GM19467 (cell line): ENCODE data around the gene DNMT3A.

Experiments
- ATAC-seq: cut with Tn5 transposase; IDR thresholded peaks from one replicate; pipeline ENCODE4 v1.9.1; 2021; ENCODE audit warnings: mild to moderate bottlenecking, moderate library complexity; ENCODE audit not compliant: unreplicated experiment

The DNMT3A gene

DNA sequence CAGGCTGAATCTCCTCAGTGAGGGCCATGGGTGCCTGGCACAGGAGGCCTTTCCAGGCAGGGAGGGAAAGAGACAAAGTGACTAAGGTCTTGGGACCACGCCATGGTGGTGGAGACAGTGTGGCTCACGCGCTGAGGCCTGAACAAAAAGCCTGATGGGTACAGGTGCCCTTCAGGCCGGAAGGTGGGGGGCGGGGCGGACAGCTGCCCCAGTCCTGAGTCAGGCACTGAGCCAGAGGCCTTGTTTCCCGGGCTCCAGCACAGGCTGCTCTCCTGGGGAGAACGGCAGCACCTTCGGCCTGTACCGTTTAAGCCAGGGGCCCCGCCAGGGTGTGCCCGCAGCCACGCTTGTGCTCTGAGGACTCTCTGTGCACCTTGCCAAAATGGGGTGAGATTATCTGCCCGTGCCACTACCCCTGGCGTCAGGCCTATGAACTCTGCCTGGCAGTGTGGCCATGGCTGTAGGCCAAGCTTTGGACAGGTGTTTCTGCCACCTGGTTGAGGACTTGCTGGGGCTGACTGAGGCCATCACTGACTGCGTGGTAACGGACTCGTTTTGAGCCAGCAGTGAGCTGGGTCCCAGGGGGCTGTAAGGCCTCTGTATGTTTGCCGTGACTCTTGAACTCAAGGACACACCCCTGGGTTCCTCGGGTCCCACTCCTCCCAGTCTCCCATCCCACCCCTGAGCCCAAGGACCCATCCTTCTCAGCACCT lies 31.7 kb upstream of the DNMT3A start:
- ATAC-seq, result no peak

DNA sequence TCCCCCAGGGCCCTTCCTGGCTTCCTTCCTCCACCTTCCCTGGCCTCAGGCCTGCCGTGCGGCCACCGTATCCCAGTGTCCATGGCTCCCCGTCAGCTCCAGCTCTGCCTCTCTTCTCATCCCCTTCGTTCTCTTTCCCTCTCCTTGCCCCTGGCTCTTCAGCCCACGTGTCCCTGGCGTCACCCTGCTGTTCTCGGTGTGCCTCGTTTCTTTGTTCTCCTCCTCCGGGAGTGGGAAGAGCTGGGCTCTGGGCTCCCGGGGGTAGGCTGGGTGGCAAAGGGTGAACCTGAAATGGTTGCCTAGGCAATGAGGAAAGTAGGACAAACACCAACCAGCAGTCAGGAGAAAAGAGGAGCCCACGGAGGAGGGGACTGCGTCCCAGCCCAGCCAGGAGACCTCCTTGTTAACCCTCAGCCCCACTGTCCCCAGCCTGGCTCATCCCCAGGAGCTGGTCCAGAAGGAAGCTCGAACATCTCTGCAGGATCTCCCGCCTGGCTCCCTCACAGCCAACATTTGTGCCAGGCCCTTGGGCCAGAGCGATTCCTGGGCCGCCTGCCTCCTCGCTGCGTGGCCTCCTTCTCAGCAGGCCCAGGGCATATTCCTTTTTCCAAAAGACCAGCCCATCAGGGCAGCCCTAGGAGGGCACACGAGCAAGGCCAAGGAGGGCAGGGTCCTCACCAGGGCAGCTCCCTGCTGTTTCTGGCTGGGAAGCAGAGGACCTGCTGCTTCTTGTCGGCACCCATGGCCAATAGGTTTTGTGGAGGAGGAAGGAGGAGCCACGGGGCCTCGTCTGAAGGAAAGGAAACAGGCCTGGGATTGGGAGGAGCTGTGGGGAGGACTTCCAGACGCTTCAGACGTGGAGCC lies 30.9 kb upstream of the DNMT3A start:
- ATAC-seq, result no peak

DNA sequence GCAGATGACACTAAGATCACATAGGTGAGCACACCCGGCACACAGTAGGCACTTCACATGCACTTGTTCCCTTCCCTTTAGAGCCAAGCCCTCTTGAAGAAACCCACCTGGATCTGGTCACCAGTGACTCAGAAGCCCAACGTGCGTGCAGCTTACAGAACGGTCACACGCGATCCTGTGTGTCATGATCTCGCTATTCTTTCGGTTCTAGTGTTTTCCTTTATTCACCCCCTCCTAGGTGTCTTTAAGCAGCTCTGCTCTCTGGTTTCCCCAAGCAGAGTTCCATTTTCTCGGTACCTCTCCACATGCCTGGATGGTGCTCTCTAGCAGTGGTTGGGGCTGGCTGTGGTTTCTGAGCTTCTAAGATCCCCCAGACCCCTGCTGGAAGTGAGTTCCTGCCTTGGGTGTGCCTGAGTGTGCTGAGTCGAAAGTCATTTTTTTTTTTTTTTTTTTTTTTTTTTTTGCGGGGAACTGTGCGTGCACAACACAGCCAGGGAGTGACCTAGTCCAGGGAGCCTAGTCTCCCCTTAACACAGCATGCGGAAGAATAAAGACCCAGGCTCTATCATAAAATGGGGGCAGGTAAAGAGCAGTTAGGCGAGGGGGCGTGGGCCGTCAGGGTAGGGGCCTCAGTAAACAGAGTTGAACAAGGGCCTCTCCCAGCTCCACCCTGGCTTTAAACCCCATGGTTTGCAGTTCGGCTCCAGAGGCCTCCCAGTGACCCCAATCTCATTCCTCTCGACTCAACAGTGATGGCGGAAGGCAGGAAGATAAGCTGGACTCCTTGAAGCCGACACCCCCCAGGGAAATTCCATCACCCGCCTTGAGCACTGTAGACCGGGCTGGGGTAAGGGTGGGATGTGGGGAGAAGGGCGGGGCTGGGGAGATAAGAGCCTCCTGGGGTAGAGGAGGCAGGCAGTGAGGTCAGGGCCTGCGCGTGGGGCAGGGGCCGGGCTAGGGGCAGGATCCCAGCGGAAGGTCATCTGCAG lies 29.8 kb upstream of the DNMT3A start:
- no peak for ATAC-seq

DNA sequence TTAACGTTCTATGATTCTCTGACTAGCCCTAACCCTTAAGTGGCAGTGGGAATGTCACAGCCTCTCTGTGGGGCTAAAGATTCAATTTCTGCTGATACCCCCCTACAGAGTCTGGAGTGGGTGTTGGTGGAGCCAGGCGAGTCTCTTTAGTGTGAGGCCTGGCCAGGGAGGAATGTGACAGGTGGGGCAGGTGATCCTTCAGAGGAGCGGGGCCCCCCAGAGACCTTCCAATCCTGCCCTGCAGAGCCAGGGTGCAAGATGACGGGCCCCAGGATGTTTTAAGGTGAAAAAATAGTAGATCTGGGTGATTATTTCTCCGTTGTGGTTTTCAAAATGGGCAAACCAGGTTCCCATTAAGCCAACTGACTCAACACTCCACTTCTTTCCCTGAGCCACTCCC lies 28.2 kb upstream of the DNMT3A start:
- ATAC-seq, result no peak

DNA sequence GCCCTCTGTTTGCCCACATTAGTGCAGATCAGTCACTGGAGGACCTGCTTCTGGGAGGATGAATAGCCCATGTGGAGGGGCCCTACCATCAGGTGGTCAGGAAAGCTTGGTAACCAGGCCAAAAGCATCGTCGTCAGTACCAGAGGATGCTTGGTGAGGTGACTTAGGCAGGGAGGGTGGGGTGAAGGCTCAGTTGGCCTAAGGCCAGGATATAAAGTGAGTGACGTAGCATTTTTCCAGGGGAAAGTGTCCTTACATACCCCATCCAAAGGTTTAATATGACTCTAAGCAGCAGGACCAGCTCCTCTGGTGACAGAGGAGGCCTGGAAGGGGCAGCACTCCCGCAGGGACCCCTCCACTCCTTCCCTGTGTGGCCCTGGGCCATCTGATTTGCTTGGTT lies 27.7 kb upstream of the DNMT3A start:
- no peak for ATAC-seq

DNA sequence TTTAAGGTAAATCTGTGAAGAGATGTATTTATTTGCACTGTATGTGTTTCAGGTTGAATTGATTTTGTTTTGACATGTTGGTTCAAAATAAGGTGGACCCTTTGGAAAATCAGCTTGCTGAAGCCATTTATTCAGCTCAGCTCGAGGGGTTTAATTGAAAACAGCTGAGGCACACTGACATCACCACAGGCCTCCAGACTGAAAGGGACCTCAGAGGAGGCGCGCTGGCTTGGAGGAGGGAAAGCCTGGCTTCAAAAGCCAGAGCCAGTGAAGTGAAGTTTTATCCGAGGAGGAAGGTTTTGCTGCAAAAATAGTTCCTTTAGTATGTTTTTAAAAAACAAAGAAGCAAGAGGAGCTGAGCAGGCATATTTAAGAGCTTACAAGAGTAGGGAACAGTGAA lies 26.9 kb upstream of the DNMT3A start:
- no peak for ATAC-seq

DNA sequence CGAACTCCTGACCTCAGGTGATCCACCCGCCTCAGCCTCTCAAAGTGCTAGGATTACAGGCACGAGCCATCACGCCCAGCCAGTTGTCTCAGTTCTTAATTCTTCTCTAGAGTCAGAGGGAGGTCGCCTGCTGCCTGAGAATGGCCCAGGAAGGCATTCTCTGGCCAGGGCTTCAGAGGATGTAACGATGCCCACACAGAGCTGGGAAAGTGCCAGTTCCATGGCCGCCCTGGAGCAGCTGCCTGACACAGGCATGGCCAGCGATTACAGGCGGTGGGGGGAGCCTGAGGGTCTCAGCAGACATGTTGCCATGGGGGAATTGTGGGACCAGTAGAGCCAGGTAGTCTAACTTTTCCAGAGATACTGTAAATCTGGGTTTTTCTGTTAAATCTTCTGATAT lies 25.6 kb upstream of the DNMT3A start:
- ATAC-seq, result no peak

DNA sequence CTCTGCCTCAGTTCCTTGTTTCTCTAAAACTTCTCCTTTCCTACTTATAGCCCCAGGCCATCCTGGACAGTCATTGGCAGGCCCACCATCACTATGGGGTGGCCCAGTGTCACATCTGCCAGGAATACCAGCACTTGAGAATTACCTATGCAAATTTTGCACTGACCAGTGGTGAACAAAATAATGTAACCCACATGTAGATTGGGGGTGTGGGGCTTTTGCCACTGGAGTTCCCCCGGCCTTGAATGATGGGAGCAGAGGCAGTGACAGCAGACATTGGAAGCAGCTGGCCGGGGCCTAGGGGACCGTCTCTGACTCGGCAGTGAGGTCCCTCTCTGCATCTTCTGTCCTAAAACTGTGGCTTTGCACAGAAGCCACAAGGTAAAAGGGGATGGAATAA lies 24.9 kb upstream of the DNMT3A start:
- no peak for ATAC-seq

DNA sequence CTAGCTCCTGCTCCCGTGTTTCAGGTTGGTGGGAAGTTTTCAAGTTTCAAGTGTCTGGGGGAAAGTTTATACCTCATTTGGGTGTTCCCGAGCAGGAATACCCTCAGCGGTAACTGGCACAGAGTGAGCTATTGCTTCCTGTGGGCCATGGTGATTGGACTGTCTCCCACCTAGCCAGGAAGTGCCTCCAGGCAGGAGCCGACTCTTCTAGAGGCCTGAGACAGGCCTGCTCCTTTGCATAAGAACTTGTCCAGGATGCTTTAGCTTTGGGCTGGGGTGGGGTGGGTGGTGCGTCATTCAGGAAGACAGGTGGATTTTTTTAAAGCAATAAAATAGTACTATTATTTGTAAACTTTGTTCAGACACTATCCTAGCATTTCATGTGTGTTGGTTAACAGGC lies 23.5 kb upstream of the DNMT3A start:
- no peak for ATAC-seq

DNA sequence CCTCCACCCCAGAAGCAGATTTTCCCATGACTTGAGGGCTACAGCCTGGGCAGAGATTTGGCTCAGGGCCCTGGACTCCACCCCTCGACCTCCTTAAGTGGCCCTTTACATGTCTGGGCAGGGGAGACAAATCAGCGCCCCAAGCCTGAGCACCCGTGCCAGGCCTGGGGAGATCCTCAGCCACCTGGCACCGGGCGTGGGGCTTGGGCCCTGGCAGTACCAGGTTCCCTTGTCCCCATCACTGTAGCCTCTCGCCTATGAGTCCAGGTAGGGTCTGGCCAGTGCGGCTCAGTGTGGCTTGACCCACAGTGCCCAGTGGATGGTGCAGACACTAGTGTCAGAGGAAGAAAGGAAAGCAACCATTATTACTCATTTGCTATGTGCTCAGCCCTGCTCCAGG lies 22.0 kb upstream of the DNMT3A start:
- no peak for ATAC-seq

DNA sequence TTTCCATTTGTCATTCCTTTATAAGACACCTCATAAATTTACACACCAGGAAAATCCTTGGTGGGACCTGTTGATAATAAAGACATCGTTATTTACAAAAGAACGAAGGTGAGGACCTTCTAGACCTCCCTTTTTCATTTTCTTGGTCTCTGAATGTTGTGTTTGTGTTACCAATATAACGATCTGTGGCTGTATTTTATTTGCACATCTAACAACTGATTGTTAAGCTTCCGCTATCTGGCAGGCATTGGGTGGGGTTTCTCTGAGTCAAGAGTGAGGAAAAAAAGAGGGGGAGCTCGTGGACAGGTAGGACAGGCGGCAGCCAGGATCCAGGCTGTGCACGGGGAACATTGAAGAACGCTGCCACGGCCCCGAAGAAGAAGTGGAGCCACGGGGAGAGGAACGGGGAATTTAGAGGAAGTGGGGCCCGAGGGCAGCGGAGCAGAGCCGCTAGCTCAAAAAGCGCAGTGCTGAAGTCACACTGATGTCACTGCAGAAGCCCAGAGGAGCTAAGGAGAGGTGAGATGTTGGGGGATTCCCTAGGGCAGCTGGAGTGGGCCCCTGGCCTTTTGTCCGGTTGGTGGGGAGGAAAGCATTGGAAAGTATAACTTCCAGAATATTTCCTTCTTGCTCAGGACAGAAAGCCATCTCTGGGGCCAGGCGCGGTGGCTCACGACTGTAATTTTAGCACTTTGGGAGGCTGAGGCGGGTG lies 20.9 kb upstream of the DNMT3A start:
- ATAC-seq, result peak; percentile 58

DNA sequence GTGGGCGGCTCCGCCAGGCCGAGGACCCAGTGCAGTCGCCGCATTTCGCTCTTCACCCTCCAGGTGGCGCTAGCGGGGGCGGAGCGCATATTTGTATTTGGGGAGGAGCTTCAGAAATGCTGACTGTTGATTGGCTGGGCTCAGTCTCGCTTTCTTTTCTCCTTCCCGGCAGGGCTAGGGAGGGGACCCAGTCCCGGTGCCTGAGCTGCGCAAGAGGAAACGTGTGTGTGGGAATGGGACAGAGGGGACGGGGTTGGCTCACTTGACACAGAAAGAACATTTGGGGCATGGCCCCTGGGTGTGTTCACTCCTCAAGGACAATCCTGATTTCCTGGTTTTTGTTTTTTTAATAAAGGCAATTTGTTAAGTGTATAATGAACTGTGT lies 20.3 kb upstream of the DNMT3A start:
- peak; percentile 74 for ATAC-seq

DNA sequence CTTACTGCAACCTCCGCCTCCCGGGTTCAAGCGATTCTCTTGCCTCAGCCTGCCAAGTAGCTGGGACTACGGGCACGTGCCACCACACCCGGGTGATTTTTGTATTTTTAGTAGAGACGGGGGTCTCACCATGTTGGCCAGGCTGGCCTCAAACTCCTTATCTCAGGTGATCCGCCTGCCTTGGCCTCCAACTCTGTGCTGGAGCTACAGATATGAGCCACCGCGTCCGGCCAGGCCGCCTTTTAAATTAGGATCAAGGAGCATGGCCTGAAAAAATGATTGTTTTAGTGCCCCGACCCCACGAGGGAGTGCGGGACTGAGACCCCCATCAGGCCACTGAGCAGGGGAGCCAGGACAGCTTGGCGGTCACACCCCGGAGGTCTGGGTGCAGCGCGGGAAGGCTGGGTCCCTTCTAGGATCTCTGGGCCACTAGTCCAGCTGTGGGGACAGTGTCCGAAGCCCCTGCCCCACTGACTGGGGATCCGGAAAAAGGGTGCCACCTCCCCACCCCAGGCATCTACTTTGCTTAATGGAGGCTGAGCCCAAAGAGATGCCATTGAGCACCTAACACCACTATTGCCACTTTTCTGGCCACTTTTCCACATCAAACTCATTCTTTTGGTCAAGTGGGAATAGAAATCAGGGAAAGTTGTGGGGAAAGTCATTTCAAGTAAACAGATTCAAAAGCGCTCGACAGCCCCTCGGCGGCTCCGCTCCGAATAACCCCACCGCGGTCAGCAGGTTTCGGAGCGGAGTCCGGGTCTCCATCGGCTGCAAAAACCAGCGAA lies 19.7 kb upstream of the DNMT3A start:
- ATAC-seq, result no peak

DNA sequence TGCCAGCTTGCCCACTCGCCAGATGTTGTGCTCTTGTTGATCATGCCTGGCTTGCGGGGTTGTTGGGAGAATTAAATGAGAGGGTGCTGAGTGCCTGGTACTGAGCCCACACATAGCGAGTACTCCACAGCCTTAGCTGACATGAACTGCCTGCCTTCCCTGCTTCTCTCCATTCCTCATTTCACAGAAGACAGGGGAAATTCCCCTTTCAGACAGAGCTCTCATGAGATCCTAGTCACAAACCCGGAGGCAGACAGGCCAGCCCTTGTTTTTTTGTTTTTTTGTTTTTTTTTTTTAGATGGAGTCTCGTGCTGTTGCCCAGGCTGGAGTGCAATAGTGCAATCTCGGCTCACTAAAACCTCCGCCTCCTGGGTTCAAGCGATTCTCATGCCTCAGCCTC lies 17.1 kb upstream of the DNMT3A start:
- ATAC-seq, result no peak

DNA sequence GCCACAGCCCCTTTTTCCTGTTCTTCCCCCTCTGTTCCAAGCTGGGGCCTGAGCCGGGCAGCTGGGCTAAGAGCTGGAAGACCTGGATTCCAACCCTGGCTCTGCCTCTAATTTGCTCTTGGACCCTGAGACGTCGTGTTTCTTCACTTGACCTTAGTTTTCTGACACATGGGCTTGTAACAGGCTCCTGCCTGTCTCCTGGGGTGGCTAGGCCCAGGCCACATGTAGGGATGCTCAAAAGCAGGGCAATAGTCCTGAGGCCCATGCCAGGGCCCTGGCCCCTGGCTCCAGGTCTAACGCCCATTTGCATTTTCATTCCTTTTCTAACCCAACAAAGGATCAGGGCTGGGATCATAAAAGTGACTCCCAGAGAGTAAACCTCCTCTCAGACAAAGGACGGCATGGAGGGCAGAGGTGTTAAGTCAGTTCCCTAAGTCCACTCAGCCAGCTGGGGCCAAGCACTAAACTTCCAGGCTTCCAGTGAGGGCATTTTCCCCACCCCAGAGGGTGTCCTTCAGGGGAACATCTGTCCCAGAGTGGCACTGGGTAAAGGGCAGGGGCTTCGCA lies 16.6 kb upstream of the DNMT3A start:
- no peak for ATAC-seq

DNA sequence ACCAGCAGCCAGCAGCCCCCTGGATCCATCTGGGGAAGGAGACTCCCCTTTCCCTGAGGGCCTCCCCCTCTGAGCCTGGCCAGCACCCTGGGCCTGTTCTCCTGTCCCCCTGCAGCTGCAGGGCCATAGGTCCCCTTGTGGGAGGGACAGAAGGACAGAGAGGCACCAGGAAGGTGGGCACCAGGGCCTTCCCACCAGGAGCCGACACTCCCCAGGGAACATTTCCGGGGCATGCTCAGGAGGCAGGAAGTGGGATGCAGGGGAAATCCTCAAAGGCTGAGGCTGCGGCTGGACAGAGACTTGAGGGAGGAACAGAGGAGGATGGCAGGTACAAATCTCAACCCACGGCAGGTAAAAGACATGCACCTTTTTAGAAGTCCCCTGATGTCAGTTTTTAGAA lies 14.4 kb upstream of the DNMT3A start:
- ATAC-seq, result no peak

DNA sequence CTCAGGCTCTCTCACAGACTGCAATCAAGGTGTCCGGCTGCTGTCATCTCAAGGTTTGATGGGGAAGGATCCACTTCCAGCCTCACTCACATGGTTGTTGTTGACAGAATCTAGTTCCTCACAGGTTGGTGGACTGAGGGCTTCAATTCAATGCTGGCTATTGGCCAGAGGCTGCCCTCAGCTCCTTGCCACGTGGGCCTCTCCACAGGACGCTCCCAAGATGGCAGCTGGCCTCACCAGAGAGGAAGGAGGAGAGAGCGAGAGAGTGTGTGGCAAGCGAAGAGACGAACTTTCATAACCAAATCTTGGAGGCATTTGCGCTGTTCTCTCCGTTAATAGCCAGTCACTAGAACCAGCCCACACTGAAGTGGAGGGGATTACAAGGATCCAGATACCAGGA lies 13.5 kb upstream of the DNMT3A start:
- no peak for ATAC-seq

DNA sequence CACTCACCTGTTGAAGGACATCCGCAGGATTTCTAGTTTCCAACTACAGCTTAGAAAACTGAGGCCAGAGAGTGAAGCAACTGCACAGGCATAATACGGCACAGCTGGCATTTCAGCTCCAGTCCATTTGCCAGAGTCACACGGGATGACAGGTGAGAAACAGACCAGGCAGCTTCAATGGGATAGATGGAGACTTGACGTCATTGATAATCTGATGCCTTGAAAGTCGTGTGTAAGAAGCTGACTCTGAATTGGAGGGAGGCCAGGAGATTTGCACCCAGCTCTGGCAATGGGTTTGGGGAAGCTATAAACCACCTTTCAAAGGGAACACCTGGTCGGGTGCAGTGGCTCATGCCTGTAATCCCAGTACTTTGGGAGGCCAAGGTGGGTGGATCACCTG lies 12.4 kb upstream of the DNMT3A start:
- no peak for ATAC-seq

DNA sequence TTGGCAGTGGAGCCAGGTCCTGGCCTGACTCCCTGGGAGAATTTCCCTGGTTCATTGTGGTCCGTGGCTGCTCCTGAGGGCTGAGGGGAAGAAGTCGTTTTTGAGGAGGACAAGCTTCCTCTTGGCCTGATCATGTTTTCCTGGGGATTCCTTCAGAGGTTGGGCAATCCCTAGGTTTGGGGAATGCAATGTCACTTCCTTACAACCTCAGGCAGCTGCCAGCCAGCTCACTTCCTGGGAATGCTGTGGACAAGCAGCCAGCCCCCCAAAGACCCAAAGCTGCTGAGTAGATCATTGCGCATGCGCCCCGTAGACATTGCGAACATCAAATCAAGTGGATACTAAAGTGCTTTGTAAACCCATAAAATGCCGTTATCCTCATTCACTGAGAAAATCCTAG lies 7.7 kb upstream of the DNMT3A start:
- ATAC-seq, result no peak

DNA sequence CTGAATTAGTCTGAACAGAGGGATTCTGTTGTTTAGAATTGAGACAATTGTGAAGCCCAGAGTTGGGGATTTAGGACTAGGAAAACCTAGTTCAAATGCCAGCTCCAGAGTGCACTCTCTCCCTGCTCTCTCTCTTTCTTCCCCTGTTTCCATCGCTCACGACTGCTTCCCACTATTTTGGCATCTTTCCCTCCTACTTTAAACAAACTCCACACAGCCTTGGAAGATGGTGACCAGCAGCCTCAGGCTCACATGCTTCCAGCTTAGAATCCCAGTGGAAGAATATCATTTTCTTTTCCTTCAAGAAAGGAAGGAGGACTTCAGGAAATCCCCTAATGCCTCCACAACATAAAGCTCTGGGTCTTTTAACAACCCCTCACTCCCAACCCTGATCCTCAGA lies 6.1 kb upstream of the DNMT3A start:
- ATAC-seq, result no peak
